Heart right ventricle (tissue), 16 donors: ENCODE measurements around the gene EIF2D. TPM values are rescaled to one million over a fixed set of nuclear protein-coding genes. Genes with fewer than 3 reads are reported as not detected.

Experiments used
- ATAC-seq, 8 donors: fragments of 200-7000 bp; cut with Tn5 transposase; one replicate each; pipeline ENCODE4 v1.9.1; 2020; ENCODE audit warnings: mild to moderate bottlenecking in 8 of 8, moderate library complexity in 8 of 8, moderate number of reproducible peaks in 1 of 8
- DNase-seq, 2 donors: peaks; one replicate each; pipeline ENCODE4 v3.0.0-alpha.2; 2020
- H3K27ac ChIP-seq, 10 donors: fragments of 200-600 bp; sonication (generic) in 2 of 10; one replicate each; pipeline versions ENCODE4 v1.5.0 to v1.8.0; 2020 to 2022; ENCODE audit warnings: mild to moderate bottlenecking in 3 of 10
- H3K27me3 ChIP-seq, 7 donors: fragments of 200-600 bp; one replicate each; pipeline ENCODE4 v1.8.0; 2021 to 2022; ENCODE audit warnings: mild to moderate bottlenecking in 2 of 7
- H3K36me3 ChIP-seq, 9 donors: fragments of 200-600 bp; sonication (generic) in 1 of 9; one replicate each; pipeline versions ENCODE4 v1.5.0 to v1.8.0; 2020 to 2022; ENCODE audit warnings: mild to moderate bottlenecking in 2 of 9
- H3K4me1 ChIP-seq, 9 donors: fragments of 200-600 bp; sonication (generic) in 1 of 9; one replicate each; pipeline versions ENCODE4 v1.5.0 to v1.8.0; 2020 to 2022; ENCODE audit warnings: mild to moderate bottlenecking in 4 of 9
- H3K4me3 ChIP-seq, 10 donors: fragments of 200-600 bp; sonication (generic) in 2 of 10; one replicate each; pipeline versions ENCODE4 v1.5.0 to v1.8.0; 2020 to 2022; ENCODE audit warnings: mild to moderate bottlenecking in 7 of 10, moderate library complexity in 2 of 10
- H3K9me3 ChIP-seq, 11 donors: fragments of 200-600 bp in 10 of 11; sonication (generic) in 2 of 11; one replicate each; pipeline versions ENCODE4 v1.5.0 to v1.8.0; 2013 to 2022; ENCODE audit warnings: mild to moderate bottlenecking in 2 of 11, control low read depth in 1 of 11, moderate library complexity in 1 of 11
- WGBS, 2 donors: extraction: QIAGEN DNeasy Blood & Tissue Kit; methylation state at CpG; one replicate each; pipeline ENCODE4 v1.1.7; 2013; ENCODE audit warnings: inconsistent platforms in 1 of 2; 5-methylcytosine and 5-hydroxymethylcytosine counted together
- intact Hi-C, 10 donors: fragments of 100-400 bp; cut with DNase I; formaldehyde crosslinking; loops; one replicate each; pipeline versions ENCODE4 v1.11.1 to v1.14.2; 2022
- long read RNA-seq, 3 donors: library from polyadenylated mRNA; unstranded; transcript quantifications; one replicate each; pipeline ENCODE4 v2.0.0, GENCODE V29; 2020 to 2021
- polyA plus RNA-seq, 2 donors: library from polyadenylated mRNA; stranded (reverse); fragments of 200-250 nt; gene quantifications; one replicate each; pipeline ENCODE4 v1.2.3, GENCODE V29; 2013
- total RNA-seq, 10 donors: library from RNA; stranded (reverse); fragmentation: NEBNext Ultra II Directional in 3 of 10; extraction: Animal tissue kit (Norgen Biotek cat#: 25700) in 3 of 10; gene quantifications; one replicate each; pipeline versions ENCODE4 v1.2.1 to v1.2.4, GENCODE V29; 2021 to 2023
- TF ChIP-seq, protein P1 (sequence below), 9 donors: fragments of 200-600 bp; sonication (generic) in 2 of 9; IDR thresholded peaks; one replicate each; pipeline versions ENCODE4 v1.5.0 to v1.8.0; 2021 to 2022; ENCODE audit warnings: antibody characterized with exemption in 9 of 9, mild to moderate bottlenecking in 5 of 9, moderate library complexity in 1 of 9
- donor health status: Arrhythmogenic right ventricular cardiomyopathy.
- donor health status: ischemic (EF 13 %, LVEDD 7.1; RV severe dilation, severe dysfunction).
- donor health status: healthy with polysubstance abuse.
- donor health status: DM: no; HTN: yes; CAD: no.
- donor health status: DM: no; HTN: no; CAD: no.
- donor health status: ischemic (EF 25% LVEDD 6.9; RV normal size, moderate dysfunction).
- donor health status: ischemic (EF 25% LVEDD 5.7; RV mildly dilated, moderate dysfunction).
- donor health status: healthy.
- donor health status: DM: yes; HTN: yes; CAD: no.
- donor health status: Ischemic cardiomyopathy.
- donor health status: ischemic (EF 35%, LVEDD 5.7; RV mildly dilated, moderate dysfunction).
- donor health status: nonischemic (EF 11% LVEDD 7.7; RV severe dilation, severe dysfunction).
- donor health status: DM: yes; HTN: yes; CAD: no.
- donor health status: PGD.
- donor health status: ischemic (EF 29% LVEDD 5.4; RV normal size, mild dysfunction).
- donor health status: nonischemic (EF 23%, LVEDD 6.1; RV moderate dilation, normal function).

The EIF2D gene
- total RNA-seq (10 to 100 TPM; 26.1 to 32.2 (median 29.5) TPM), polyA plus RNA-seq (10 to 100 TPM; 16.8 to 35.6 TPM)
- long read RNA-seq, donor 1, transcript EIF2D-201 (15 exons, 2,005 nt), result major isoform, 15 of 34 reads
- long read RNA-seq, donor 1, partial matches to known transcripts, result 4 of 34 reads
- long read RNA-seq, donor 1, other reads (novel, unspliced or antisense), result 13 of 34 reads
- long read RNA-seq, donor 2, partial matches to known transcripts, result 12 of 39 reads
- long read RNA-seq, donor 2, other reads (novel, unspliced or antisense), result 21 of 39 reads
- long read RNA-seq, donor 3, full-length matches to known transcripts, result 52 of 103 reads
- long read RNA-seq, donor 3, partial matches to known transcripts, result 7 of 103 reads
- long read RNA-seq, donor 3, other reads (novel, unspliced or antisense), result 44 of 103 reads

DNA sequence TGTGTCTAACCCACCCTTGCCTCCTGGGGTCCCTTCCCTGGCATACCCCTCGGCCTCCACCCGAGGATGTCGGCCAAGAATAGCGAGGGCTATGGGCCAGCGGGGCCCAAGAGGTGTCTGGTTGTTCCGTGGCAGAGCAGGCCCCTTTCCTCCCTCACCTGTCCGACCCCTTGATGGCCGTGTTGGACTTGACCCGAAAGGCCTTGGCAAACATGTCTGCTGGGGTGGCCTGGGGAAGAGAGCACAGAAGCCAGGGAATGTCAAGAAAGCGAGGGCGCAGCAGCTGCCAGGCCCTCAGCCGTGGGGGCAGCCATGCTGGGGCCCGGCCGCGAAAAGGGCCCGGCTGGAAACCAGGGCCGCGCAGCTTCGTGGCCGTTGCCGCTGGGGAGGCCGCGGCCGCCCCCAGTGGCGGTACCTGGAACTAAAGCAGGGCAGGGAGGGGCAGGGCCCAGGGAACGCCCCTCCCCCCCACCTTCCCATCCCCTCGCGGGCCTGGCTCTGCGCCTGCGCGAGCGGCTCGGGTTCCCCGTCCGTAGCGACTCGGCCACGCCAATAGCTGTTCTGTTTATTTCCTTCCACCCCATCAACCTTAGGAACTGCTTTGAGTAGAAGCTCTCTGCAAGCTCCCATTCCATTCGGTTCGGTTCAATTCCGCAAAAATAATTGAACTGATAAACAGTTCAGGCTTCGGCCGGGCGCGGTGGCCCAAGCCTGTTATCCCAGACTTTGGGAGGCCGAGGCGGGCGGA lies at the start of gene EIF2D:
TSS of gene EIF2D (minus strand) at position 337 of the 748 bp plus-strand sequence. CDS start at position 214, 123 bp downstream.
- H3K9me3 ChIP-seq, result no peaks in the 10 kb centered on the region
- H3K27ac ChIP-seq, result peak within 1 kb of the TSS; percentile 57 to 95 (median 88)
- peak; percentile 97 to 99 (median 99) for ATAC-seq
- peak; percentile 94 to 96 for DNase-seq
- peaks cover 0 to 39% (median 21%) of the 10 kb centered on the region in 9 donors for H3K36me3 ChIP-seq
- H3K4me1 ChIP-seq, result peaks cover 5 to 15% (median 10%) of the 10 kb centered on the region in 9 donors
- no peaks in the 10 kb centered on the region for H3K27me3 ChIP-seq
- TF ChIP-seq, protein P1, sequence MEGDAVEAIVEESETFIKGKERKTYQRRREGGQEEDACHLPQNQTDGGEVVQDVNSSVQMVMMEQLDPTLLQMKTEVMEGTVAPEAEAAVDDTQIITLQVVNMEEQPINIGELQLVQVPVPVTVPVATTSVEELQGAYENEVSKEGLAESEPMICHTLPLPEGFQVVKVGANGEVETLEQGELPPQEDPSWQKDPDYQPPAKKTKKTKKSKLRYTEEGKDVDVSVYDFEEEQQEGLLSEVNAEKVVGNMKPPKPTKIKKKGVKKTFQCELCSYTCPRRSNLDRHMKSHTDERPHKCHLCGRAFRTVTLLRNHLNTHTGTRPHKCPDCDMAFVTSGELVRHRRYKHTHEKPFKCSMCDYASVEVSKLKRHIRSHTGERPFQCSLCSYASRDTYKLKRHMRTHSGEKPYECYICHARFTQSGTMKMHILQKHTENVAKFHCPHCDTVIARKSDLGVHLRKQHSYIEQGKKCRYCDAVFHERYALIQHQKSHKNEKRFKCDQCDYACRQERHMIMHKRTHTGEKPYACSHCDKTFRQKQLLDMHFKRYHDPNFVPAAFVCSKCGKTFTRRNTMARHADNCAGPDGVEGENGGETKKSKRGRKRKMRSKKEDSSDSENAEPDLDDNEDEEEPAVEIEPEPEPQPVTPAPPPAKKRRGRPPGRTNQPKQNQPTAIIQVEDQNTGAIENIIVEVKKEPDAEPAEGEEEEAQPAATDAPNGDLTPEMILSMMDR (IDR thresholded peaks at IDR 0.05), result peak in 8 of 9 donors; percentile 97 to 100 (median 99)
- peak within 1 kb of the TSS; percentile 65 to 96 (median 74) for H3K4me3 ChIP-seq
- 5 to 6% methylated on average over 48 of the region's 48 CpGs for WGBS, 2 donors
- intact Hi-C loops, result loop anchor here in 1 of 10 donors (5.0 kb wide), 1 partner anchor 365 kb away; no protein-coding TSS in a partner anchor

DNA sequence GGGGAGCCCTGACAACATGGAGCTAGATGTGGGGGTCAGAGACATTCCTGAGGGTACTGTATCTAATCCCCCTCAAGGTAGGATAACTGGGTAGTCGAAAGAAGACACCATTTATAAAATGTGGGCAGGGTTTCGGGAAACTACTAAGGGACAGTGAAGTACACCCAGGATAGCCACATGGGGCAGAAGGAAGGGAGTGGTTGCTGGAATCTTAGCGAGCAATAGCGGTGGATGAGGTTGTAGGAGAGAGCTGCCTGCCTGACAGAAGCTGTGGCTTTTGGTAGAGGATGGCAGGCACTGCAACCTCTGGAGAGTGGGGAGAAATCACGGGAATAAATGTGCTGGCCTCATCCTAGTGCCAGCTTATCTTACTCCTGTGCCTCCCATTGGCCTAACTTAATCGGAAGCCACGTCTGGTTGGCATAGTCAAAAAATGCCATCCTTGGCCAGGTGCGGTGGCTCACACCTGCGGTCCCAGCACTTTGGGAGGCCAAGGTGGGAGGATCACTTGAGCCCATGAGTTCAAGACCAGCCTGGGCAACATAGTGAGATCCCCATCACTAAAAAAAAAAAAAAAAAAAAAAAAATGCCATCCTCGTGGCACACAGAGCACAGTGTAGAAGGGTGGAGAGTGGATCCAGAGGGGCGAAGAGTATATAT lies 49.0 kb upstream of the EIF2D start:
- WGBS, 2 donors, result 64 to 73% methylated on average over 11 of the region's 11 CpGs
- Histone ChIP-seq H3K27me3 (peaks cover 0 to 7% (median 0%) of the 10 kb centered on the region in 7 donors), H3K9me3 (no peaks in the 10 kb centered on the region), H3K36me3 (no peaks in the 10 kb centered on the region), H3K27ac (peak overlapping the region in 8 of 10 donors; percentile 33 to 96 (median 85)), H3K4me1 (peaks cover 14 to 93% (median 65%) of the 10 kb centered on the region in 9 donors), H3K4me3 (no peak overlapping the region)
- no peak for ATAC-seq
- no peak for DNase-seq
- intact Hi-C loops, result no loop called here
- TF ChIP-seq, protein P1 (IDR thresholded peaks at IDR 0.05), result no peak

DNA sequence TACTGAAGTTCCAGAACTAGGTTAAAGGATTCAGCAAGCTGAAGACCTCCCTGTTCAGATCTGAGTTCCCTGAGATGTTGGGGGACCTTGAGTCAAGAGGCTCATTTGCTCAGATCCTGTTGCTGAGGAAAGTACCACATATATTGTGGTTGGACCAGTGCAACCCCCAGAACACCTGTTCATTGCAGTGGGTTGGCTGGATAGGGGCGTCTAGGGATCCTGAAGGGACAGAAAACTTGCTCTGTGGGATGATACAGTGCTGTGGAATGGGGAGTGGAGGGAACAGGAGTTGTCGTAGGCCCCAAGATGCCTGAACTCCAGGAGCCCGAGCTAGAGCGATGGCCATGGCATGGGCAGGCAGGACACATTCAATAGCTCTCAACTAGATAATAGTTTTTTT lies 47.9 kb upstream of the EIF2D start:
- Histone ChIP-seq H3K4me3 (no peak overlapping the region), H3K27ac (peak overlapping the region; percentile 47 to 96 (median 82)), H3K4me1 (peaks cover 19 to 93% (median 76%) of the 10 kb centered on the region in 9 donors), H3K9me3 (no peaks in the 10 kb centered on the region), H3K27me3 (peaks cover 0 to 7% (median 0%) of the 10 kb centered on the region in 7 donors), H3K36me3 (no peaks in the 10 kb centered on the region)
- TF ChIP-seq, protein P1 (IDR thresholded peaks at IDR 0.05), result no peak
- intact Hi-C loops, result no loop called here
- DNase-seq, result no peak
- 88 to 92% methylated on average over 4 of the region's 4 CpGs for WGBS, 2 donors
- no peak for ATAC-seq

GRCh38 chr1:206658981-206659273 lies 46.7 kb upstream of the EIF2D start:
- Histone ChIP-seq H3K27me3 (peaks cover 0 to 6% (median 0%) of the 10 kb centered on the region in 7 donors), H3K4me1 (peaks cover 23 to 93% (median 78%) of the 10 kb centered on the region in 9 donors), H3K9me3 (no peaks in the 10 kb centered on the region), H3K36me3 (no peaks in the 10 kb centered on the region), H3K27ac (peak overlapping the region; percentile 68 to 96 (median 84)), H3K4me3 (peak overlapping the region in 7 of 10 donors; percentile 0 to 40 (median 37))
- WGBS, 2 donors, result 32 to 55% methylated on average over 7 of the region's 7 CpGs
- peak; percentile 7 to 44 (median 14) for ATAC-seq
- DNase-seq, result peak in 1 of 2 donors; percentile 28
- intact Hi-C loops, result loop anchor here in 5 of 10 donors (2.0 to 10.0 kb wide), 5 partner anchors 32 to 66 kb away; no protein-coding TSS in a partner anchor
- TF ChIP-seq, protein P1 (IDR thresholded peaks at IDR 0.05), result no peak
